Suppressor macrophage (primary cell): ENCODE results near the gene NUP210L.
"Not testable (repeated sequence)": the region's sequence is repeated elsewhere in the genome, so short reads cannot be mapped to it uniquely, and the experiment has no call there.

Experiments used
- DNase-seq, 4 experiments: peaks; one replicate each; pipeline ENCODE4 v3.0.0-alpha.2; 2020 to 2022

NUP210L gene

GRCh38 chr1:153991151-153991630, 163.7 kb downstream of the NUP210L start:
- DNase-seq, result peak in 1 of 4 experiments; percentile 38

- DNase-seq, result peak; percentile 94 to 99 (median 98)
These were observed 164.3 kb downstream of the NUP210L start, which contains the start of gene RPS27 for GRCh38 chr1:153990468-153991150. RPS27 (plus strand) TSS chr1:153990762; CDS start chr1:153990797, 35 bp downstream.

- DNase-seq, result no peak
These were observed 167.3 kb downstream of the NUP210L start for GRCh38 chr1:153987621-153988020.

- peak; percentile 73 to 90 (median 86) for DNase-seq
These were observed 168.7 kb downstream of the NUP210L start, which contains the start of gene RAB13 for GRCh38 chr1:153985941-153986761. RAB13 (minus strand) TSS chr1:153986339; CDS start chr1:153986236, 103 bp downstream.

GRCh38 chr1:153985341-153985912, 169.4 kb downstream of the NUP210L start:
- peak; percentile 44 to 74 (median 64) for DNase-seq

GRCh38 chr1:153984123-153984894, 170.6 kb downstream of the NUP210L start:
- DNase-seq, result peak in 2 of 4 experiments; percentile 42 to 43

GRCh38 chr1:153981735-153982134, 173.1 kb downstream of the NUP210L start:
- DNase-seq, result not testable (repeated sequence)

GRCh38 chr1:153979091-153979490, 175.8 kb downstream of the NUP210L start:
- not testable (repeated sequence) for DNase-seq

GRCh38 chr1:153978274-153978909, 176.5 kb downstream of the NUP210L start:
- no peak for DNase-seq

GRCh38 chr1:153977250-153978240, 177.3 kb downstream of the NUP210L start, which contains the start of gene JTB:
JTB (minus strand) TSS chr1:153977674; CDS start chr1:153977252, 422 bp downstream.
- DNase-seq, result peak; percentile 86 to 93 (median 90)

GRCh38 chr1:153976819-153977249, 178.0 kb downstream of the NUP210L start:
- DNase-seq, result no peak

- DNase-seq, result no peak
These were observed 181.3 kb downstream of the NUP210L start for GRCh38 chr1:153973525-153973924.

GRCh38 chr1:153973071-153973470, 181.8 kb downstream of the NUP210L start:
- no peak for DNase-seq

GRCh38 chr1:153970346-153970745, 184.5 kb downstream of the NUP210L start:
- no peak for DNase-seq

- DNase-seq, result no peak
These were observed 185.9 kb downstream of the NUP210L start for GRCh38 chr1:153968972-153969371.

- DNase-seq, result no peak
These were observed 186.5 kb downstream of the NUP210L start for GRCh38 chr1:153968408-153968807.

- DNase-seq, result no peak
These were observed 186.9 kb downstream of the NUP210L start for GRCh38 chr1:153968000-153968363.

GRCh38 chr1:153967107-153967999, 187.5 kb downstream of the NUP210L start, which contains the start of gene CREB3L4:
CREB3L4 (plus strand) TSS chr1:153967902; CDS start chr1:153968526, 624 bp downstream.
- DNase-seq, result peak; percentile 92 to 97 (median 96)

- peak in 1 of 4 experiments; percentile 51 for DNase-seq
These were observed 191.0 kb downstream of the NUP210L start for GRCh38 chr1:153963850-153964331.
